ENCODE measurements around the gene CDC14B.
"Not testable (repeated sequence)": the region's sequence is repeated elsewhere in the genome, so short reads cannot be mapped to it uniquely, and the experiment has no call there.

The CDC14B gene

DNA sequence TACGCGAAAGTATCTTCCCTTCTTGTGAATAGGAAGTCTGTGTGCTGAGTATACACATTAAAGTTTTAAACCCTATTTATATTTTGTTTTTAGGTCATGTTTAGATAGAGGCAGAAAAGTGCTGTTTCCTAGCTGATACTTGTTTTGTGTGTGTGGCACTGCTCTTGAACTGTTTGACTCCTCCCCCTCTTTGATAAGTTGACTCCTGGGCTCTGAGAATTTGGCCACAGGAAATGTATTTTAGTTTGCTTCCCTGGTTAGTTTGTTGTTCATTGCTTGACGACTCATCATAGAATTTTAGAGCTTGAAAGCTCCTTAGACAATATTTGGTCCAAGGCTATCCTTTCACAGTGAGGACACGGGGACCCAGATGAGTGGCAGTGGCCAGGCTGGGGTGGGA, 2.0 kb upstream of the CDC14B start:
- DNase-seq = no peak

DNA sequence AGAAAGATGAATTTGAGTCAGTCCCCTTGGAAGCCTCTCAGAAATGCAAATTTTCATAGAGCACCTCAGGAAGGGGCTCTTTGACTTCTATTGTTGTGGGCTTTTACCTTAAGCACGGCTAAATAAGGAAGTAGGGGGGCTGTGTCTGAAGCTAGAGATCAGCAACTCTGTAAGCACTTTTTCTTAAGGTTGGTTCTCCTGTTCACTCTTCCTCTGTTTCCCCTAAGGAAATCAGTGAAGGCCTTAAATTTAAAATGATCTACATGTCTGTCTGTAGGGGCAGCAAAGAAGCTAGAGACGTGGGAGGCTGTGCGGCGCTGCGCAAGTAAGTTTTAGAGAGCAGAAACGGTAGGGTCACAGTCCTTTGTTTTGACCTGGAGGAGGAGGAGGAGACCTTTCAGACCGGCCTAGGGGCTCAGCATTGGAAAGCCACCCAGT, 1.2 kb upstream of the CDC14B start:
- DNase-seq = no peak

DNA sequence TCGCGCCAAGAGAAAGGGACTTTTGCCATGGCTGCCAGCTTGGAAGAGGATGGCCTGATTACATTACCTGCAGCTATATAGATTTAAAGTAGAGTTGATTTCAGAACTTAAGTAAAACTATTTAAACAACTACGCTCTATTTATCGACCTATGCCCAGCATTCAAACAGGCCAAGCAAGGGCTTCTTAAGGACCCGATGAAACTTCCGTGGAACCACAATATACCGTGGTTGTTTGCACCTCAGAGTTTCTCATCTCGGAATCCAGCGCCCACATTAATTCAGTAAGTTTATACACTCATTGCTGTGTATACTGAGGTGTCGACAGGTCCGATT, 505 bp upstream of the CDC14B start:
- DNase-seq = no peak

DNA sequence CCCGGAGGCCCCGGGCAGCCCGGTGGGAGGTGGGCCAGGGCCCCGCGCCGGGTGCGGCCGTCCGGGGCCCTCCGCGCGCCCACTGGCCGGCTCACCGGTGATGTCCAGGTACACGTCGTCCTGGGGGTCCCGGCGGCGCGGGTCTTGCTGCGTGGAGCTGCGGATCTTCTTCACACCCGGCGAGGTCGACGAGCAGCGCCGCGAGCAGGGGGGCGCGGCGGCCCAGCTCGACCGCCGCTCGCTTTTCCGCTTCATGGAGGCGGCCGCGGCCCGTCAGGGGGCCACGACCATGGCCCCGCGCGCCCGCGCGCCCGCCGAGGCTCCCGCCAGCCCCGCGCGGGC, 548 bp downstream of the CDC14B start:
- no peak for DNase-seq

DNA sequence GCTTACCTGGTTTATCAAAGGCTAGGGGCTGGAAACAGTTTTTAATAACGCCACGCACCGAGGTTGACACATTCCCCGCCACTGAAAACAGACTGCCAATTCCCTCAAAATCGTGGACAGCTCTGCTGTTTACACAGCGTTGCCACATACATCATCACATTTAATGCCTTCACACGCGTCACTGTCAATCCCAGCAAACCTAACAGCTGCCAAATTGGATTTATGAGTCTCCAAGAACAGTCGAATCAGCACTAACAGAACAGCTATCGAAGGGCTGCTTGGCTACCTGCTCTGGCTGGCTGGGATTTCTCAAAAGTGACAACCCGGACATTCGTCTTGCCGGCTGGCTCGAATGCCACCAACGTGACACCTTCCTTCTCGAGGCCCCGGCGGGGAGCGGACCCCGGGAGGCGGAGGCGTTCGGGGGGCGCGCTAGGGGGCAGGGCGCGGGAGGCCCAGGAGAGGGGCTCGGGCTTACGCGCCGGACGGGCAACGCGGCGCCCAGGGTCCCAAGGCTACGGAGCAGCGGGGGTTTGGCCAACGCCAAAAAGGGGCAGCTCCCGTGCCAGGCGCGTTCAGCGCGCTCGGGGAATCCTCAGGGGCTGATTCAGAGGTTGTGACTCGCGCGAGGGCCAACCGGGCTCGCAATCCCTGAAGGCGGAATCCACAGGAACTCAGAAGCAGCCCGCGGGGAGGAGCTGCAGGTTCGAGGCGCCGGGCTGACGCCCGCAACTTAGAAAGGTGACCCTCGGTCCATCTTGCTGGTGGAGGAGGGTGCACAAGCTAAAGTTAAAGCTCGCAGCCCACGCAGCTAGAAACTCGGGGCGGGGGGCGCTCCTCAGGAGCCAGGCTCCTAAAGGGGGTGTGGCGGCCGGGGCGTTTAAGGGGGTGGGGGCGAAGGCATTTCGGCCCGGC, 1.2 kb downstream of the CDC14B start:
- peak; percentile 4 for DNase-seq

DNA sequence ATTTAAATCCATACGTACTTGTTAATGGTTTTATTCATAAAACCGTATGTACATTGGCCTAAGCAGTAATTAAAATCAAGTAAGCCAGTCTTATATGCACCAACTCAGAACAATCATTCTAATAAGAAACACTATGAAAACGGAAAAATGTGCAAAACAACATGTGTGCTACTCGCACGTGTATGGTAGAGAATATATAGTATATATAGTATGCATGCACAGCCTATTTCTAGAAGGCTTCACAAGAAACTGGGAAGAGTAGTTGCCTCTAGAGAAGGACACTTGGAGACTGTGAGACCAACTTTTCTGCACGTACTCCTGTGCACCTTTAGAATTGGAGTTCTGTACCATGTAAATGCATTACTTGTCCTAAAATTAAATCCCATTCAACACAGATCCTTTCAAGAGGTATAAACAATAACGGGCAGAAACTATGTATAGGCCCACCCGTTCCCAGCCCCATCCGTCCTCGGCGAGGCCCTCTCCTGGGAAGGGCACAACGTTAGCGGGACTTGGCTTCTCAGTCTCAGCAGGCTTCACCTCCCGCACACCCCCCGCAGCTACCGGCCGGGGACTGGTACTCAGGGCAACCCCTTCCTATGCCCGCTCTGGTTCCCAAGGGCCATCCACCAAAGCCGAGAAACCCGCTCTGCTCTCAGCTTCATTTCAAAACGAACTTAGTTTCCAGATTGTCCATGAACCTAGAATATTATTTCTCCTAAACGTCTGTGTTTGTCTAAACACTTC, 2.0 kb downstream of the CDC14B start:
- no peak for DNase-seq

DNA sequence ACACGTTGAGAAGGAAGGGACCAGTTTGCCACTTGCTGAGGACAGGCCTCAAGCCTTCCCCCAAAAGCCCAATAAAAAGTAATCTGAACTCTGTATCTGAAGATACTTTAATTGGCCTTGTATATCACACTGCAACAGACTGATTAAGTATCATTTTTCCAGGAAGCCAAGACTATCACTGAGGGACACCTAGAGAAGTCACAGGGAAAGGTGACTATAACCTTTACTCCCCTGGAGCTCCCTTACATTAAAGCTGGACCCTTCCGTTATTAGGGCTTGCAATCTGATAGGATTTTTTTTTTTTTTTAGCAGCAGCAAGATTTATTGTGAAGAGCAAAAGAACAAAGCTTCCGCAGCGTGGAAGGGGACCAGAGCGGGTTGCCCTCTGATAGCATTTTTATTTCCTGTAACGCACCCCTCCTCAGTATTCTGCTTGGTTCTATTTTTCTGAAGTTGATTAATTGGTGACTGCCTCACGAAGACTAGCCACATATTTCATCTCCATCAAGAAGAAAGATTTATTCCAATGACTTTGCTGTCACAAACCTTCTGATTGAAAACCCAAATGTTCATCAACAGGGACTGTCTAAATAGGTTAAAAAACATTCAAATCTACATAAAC, 2.7 kb downstream of the CDC14B start:
- no peak for DNase-seq

DNA sequence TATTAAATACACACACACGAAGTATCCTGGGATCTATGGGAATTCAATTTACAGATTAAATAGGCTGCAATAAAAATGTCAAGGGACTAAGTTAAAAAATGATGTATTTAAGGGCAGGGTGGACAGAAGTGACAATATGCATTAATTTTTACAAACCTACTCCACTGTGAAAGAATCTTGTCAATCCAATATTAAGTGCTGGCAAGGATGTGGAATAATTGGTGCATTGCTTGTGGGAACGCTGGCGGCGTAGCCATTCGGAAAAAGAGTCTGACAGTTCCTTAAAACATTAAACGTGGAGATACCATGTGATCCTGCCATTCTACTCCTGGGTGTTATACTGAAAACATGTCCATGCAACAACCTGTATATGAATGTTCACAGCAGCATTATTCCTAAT, 4.2 kb downstream of the CDC14B start:
- no peak for DNase-seq

DNA sequence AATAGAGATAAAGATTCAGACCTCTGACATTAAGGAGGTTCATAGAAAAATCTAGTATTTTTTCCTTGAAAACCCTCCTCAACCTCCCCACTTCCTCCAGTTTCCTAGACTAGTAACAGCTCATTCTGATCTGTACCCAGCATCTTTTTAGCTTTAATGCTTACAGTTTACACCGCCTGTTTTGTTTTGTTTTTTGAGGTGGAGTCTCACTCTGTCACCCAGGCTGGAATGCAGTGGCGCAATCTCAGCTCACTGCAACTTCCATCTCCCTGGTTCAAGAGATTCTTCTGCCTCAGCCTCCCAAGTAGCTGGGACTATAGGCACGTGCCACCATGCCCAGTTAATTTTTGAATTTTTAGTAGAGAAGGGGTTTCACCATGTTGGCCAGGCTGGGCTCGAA, 5.0 kb downstream of the CDC14B start:
- DNase-seq = not testable (repeated sequence)

DNA sequence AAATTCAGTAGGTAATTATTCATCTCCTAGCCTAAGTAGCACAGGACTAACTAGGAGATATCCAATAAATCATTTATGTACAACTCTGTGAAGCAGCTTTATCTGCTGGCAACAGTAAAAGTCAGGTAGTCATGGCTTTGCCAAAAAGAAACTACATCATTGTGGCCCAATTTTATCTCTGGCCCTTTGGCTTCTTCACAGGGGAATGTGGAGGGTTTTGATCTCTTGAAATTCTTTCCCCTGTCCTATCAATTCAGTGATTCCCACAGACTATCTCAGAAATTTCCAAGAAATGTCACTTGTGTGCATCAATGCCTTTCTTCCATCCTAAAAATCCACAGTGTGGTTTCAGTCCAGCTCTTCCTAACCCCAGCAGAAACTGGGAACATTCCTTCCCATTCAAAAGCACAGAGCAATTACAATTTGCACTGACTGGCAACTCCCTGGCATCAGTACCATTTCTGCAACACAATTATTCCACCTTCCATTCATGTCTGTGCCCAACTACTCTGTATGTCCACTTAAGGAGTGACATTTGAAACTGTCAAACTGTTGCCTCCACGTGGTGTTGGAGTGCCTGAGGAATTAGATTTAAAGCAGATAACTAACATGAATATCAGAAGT, 6.6 kb downstream of the CDC14B start:
- DNase-seq = peak; percentile 3

DNA sequence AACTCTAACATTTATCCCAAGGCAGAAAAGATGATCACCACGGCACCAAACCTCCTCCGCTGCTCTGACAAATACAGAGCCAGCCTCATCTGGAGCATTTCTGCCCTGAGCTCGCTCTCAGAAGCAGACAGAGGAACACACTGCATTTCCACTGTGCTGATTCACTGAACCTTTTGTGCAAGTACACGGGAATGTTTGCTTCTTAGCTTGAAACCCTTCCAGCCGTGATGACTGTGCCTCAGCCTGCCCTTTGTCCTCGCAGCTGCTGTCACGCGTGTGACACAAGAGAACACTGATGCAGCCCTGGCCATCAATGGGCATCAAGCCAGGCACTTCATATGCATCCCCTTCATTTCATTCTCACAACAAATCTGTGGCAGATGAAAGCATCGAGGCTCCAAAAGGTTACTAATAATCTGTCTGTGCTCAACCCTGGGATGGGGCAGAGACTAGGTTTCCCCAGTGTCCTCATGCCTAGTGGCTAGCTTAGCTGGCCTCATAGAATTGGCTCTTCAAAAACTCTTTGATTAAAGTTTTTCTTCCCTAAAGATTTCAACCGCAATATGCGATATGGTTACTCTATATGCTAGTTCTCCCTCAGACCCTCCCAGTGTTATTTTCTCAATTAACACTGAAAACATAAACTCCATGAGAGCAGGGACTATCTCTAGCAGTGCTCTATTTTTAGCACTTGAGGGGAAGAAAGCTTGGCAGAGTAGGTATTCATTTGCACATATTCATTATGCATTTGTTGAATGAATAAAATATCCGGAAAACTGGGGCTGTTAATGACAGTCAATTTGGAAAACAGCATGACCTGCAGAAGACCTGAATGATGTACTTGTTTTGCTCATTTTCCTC, 7.3 kb downstream of the CDC14B start:
- DNase-seq = peak; percentile 62

DNA sequence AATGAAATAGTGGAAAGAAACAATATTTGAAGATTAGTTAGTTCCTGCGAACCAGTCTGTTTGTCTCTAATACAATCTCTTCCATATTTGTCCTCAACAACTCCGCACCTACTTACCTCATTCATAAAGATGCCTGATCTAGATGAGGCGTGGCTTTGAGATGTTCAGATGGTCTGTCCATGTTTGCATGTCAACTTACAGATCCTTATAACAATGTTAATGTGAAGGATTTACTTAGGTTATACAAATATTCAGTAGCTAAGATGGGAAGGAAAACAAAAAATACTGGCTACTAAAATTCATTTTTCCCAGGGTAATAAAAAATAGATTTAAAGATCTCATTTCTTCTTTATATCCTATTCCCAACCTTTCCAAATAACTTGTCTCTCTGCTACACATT, 8.3 kb downstream of the CDC14B start:
- DNase-seq = no peak

DNA sequence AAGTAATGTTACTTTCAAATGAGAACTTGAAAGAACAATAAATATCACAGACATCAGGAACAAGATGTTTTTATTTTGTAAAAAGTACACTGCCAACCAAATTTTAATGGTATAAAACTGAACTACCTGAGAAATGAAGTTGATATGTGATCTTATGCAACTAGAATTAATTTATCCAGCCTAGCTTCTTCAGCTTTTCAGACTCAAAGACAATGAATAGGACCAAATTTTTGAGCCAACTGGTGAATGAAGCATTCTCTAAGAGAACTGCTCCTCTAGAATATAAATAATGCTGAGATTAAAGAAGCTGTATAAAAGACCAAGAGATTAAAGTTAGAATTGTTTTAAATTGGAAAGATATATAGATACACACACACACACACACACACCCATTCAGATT, 9.9 kb downstream of the CDC14B start:
- DNase-seq = no peak

DNA sequence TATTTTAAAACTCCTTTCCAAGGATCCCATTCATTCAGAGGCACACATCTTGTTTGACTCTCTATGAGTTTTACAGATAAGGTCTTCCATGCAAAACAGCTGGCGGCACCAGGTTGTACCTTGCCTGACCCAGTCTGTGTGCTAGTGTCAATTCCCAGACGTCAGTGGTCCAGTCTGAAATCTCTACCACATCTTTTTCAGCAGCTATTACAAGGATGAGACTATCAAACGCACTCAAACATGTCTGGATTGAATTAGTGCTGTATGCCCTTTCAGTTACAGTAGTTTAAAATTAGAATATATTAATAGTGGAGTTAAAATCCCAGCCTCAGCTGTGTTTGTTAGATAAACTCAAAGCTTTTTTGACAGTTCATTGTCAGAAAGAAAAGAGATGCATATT, 11.7 kb downstream of the CDC14B start:
- no peak for DNase-seq

DNA sequence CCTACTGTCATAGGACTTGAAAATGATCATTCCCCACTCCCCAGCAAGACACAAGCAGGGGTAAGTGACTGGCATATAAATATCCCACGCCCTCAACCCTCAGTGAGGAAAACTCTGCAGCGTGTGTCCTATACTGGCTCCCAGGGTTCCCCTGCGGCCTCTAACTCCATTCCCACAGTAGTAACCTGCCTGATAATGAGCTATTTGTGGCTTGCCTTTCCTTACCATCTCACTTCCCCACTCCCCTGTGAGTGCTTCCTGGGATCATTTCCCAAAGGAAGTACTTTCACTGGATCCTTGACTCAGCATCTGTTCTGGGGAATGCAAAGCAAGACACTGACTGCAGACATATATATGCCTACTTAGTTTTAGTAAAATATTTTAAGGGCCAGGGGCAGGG, 14.3 kb downstream of the CDC14B start:
- DNase-seq = no peak

DNA sequence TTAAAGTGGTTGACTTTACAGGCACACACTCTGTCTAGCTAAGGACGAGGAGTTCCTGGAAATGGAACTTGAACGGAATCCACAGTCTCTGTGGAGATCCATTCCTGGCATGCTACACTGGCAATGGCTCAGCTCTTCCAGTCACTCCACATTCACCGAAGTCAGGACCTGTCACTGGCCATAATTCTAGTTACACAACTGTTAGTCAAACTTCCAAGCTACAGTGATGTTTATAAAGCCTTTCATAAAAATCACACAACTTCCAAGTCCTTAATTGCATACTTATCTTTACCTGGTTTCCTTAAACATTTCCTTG, 15.7 kb downstream of the CDC14B start:
- no peak for DNase-seq

DNA sequence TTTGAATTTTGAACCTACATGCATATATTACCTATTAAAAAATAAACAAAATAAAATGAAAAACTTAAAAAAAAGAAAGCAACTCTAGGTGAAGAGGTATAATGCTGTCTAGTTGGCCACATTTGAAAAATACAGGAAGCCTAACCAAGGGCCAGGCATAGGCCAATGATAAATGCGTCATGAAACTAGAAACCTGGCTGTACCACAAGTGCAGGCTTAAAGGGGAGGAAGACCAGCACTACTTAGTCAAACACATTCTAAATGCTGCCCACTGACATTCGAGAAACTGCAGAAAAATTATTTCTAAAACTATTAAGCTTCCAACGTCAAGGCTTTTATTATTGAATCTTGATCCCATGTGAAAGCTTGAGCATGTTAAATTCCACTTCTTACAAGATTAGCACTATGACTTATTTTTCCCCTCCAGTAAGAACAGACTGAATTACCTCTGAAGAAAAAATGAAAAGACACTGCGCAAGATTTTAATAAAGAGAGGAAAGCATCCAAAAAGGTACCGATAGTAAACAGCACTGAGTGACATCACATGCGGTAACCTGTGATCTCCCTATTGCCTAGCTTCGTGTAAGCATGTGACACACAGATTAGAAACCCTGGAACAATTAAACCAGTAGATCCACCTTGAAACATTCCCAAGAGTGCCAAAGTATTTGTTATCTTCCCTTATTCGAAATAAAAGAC, 16.2 kb downstream of the CDC14B start:
- DNase-seq = no peak

DNA sequence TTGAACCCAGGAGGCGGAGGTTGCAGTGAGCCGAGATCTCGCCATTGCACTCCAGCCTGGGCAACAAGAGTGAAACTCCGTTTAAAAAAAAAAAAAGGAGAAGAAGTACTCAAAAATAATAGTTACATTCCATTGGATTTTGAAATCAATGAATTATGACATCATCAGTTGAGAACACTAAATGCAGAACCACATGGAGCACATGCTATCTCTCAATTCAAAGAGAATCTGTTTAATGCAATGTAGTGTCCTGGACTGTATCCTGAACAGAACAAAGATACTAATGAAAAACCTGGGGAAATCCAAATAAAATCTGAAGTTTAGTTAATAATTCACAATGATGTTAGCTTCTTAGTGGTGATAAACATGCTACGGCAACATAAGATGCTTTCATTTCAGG, 20.3 kb downstream of the CDC14B start:
- no peak for DNase-seq

DNA sequence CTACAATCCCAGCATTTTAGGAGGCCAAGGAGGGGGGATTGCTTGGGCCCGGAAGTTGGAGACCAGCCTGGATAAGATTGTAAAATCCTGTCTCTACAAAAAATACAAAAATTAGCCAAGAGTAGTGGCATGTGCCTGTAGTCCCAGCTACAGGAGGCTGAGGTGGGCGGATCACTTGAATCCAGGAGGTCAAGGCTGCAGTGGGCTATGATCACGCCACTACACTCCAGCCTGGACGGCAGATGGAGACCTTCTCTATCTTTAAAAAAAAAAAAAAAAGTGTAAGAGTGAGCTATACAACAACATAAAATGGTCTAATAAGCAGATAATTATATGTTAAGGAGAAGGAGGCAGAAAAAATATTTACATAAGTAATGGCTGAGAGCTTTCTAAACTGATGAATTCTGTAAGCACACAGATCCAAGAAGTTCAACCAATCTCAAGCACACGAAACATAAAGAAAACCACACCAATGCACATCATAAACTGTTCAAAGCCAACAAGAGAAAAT, 23.0 kb downstream of the CDC14B start:
- peak; percentile 56 for DNase-seq

DNA sequence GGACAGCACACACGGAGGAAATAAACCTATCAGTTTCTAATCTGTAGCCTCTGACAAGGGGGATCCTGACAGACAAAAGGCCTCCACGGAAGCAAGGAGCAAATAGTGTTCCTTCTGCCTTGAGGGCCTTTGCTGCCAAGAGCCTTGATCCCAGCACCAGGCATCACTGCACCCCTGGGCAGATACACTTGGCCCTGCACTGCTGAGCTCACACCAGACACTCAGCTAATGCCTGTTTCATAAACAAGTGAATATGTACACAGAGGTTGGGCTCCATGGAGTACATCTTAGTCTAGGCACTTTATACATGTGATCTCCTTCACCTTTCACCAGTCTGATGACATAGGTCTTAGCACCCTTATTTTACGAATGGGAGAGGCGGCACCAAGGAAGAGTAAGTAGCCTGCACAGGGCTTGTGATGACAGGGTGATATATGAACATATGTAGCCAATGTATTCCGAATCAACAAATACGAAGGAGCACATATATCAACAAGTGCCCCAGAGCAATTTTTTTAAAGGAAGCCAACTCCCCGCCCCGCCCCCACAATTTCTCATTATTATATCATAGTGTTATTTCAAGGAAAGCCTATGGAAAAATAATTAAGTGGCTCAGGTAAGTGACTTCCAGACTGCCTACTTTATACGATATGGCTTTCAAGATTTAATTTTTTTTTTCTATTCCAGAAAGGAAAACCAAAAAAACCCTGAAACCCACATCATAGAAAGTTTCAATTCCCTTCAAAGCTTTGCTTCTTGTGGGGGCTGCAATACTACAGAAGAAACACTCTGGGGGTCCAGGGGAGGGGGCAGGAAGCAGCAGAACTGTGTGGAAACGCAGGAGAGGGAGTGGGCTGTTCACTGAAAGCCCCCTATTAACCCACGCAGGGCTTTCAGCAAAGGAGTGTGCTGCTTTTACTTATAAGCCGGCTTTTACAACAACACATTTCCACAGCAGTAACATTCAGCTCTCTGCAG, 32.0 kb downstream of the CDC14B start:
- no peak for DNase-seq

DNA sequence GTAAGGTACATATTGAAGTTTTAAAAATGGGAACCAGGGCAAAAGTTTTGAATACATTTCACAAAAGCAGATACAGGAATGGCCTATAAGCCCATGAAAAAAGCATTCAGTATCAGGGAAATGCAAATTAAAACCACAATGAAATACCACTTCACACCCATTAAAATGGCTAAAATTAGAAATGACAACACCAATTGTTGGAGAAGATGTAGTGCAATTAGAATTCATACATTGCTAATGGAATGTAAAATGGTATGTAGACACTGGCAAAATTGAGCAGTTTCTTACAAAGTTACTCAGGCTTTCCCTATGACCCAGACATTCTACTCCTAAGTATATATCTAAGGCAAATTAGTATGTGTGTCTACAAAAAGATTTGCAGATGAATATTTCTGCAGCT, 34.2 kb downstream of the CDC14B start:
- no peak for DNase-seq
